ENCODE results near the gene BEND6. TPM values are rescaled to one million over a fixed set of nuclear protein-coding genes. Genes with fewer than 3 reads are reported as not detected.

Gene BEND6
- total and polyA plus RNA-seq, 3 donors from 2014 or later = 0.87 to 1.4 (median 1.0) TPM

- 88 to 96% methylated on average over 3 of the region's 3 CpGs for WGBS, 2 donors
- intact Hi-C loops (cut with DNase I; ENCODE audit: low total_unique reads) = no loop called here
- no peaks in the 10 kb centered on the region for H3K36me3 ChIP-seq (ENCODE audit: low read depth, missing control alignments)
- peaks cover 6% of the 10 kb centered on the region for H3K4me1 ChIP-seq
- H3K9me3 ChIP-seq = no peaks in the 10 kb centered on the region
- TF ChIP-seq POLR2A (IDR thresholded peaks at IDR 0.05) (no peak), CTCF (IDR thresholded peaks at IDR 0.05) (no peak)
- H3K27me3 ChIP-seq = no peaks in the 10 kb centered on the region
- H3K4me3 ChIP-seq = no peak overlapping the region
- H3K27ac ChIP-seq = no peak overlapping the region
- DNase-seq = no peak
These were observed 3.6 kb downstream of the BEND6 start for GRCh38 chr6:56958481-56958880.

- TF ChIP-seq POLR2A (IDR thresholded peaks at IDR 0.05) (no peak), CTCF (IDR thresholded peaks at IDR 0.05) (no peak)
- Histone ChIP-seq H3K36me3 (ENCODE audit: low read depth, missing control alignments) (no peaks in the 10 kb centered on the region), H3K9me3 (no peaks in the 10 kb centered on the region), H3K27ac (no peak overlapping the region), H3K27me3 (no peaks in the 10 kb centered on the region), H3K4me3 (no peak overlapping the region), H3K4me1 (peaks cover 1% of the 10 kb centered on the region)
- no peak for DNase-seq
- intact Hi-C loops (cut with DNase I; ENCODE audit: low total_unique reads) = no loop called here
These were observed 4.2 kb downstream of the BEND6 start for GRCh38 chr6:56959094-56959493.

GRCh38 chr6:56959938-56960337 is 5.0 kb downstream of the BEND6 start:
- no peak for DNase-seq
- TF ChIP-seq CTCF (IDR thresholded peaks at IDR 0.05) (no peak), POLR2A (IDR thresholded peaks at IDR 0.05) (no peak)

GRCh38 chr6:56961151-56961550 is 6.2 kb downstream of the BEND6 start:
- Histone ChIP-seq H3K4me1 (no peaks in the 10 kb centered on the region), H3K36me3 (ENCODE audit: low read depth, missing control alignments) (no peaks in the 10 kb centered on the region), H3K27ac (no peak overlapping the region), H3K9me3 (no peaks in the 10 kb centered on the region), H3K4me3 (no peak overlapping the region), H3K27me3 (no peaks in the 10 kb centered on the region)
- no peak for DNase-seq
- 83 to 87% methylated on average over 2 of the region's 2 CpGs for WGBS, 2 donors
- intact Hi-C loops (cut with DNase I; ENCODE audit: low total_unique reads) = no loop called here
- no peak for TF ChIP-seq POLR2A (IDR thresholded peaks at IDR 0.05)

More at GRCh38 chr6:56959938-56960337, 5.0 kb downstream of the BEND6 start:
- Histone ChIP-seq H3K4me3 (no peak overlapping the region), H3K27me3 (no peaks in the 10 kb centered on the region), H3K4me1 (no peaks in the 10 kb centered on the region), H3K27ac (no peak overlapping the region), H3K9me3 (no peaks in the 10 kb centered on the region), H3K36me3 (ENCODE audit: low read depth, missing control alignments) (no peaks in the 10 kb centered on the region)
- intact Hi-C loops (cut with DNase I; ENCODE audit: low total_unique reads) = no loop called here
- 95 to 97% methylated on average over 4 of the region's 4 CpGs for WGBS, 2 donors

GRCh38 chr6:56962441-56962840 is 7.5 kb downstream of the BEND6 start:
- no peak overlapping the region for H3K4me3 ChIP-seq
- no peaks in the 10 kb centered on the region for H3K27me3 ChIP-seq
- TF ChIP-seq CTCF (IDR thresholded peaks at IDR 0.05) (no peak), POLR2A (IDR thresholded peaks at IDR 0.05) (no peak)
- no peaks in the 10 kb centered on the region for H3K4me1 ChIP-seq
- 85 to 86% methylated on average over 2 of the region's 2 CpGs for WGBS, 2 donors
- H3K27ac ChIP-seq = no peak overlapping the region
- intact Hi-C loops (cut with DNase I; ENCODE audit: low total_unique reads) = no loop called here
- DNase-seq = no peak
- no peaks in the 10 kb centered on the region for H3K36me3 ChIP-seq (ENCODE audit: low read depth, missing control alignments)
- no peaks in the 10 kb centered on the region for H3K9me3 ChIP-seq

All from testis (tissue), 3 donors.